Esophagus squamous epithelium (tissue), 4 donors: ENCODE measurements around the gene RASGRF1.
"Not testable (repeated sequence)": the region's sequence is repeated elsewhere in the genome, so short reads cannot be mapped to it uniquely, and the experiment has no call there.

Source experiments
- CTCF ChIP-seq, 6 experiments: fragments of 450-650 bp in 4 of 6; fragments of 200-600 bp in 2 of 6; sonication (generic) in 2 of 6; IDR thresholded peaks; one replicate each; pipeline ENCODE4 v1.5.1; 2016 to 2019; ENCODE audit warnings: antibody characterized with exemption in 6 of 6, mild to moderate bottlenecking in 4 of 6, moderate library complexity in 4 of 6
- POLR2A ChIP-seq, 4 donors: fragments of 450-650 bp; IDR thresholded peaks; one replicate each; pipeline ENCODE4 v1.6.1; 2017; ENCODE audit warnings: antibody characterized with exemption in 4 of 4, mild to moderate bottlenecking in 4 of 4, moderate library complexity in 3 of 4

- not testable (repeated sequence) for TF ChIP-seq CTCF, POLR2A (IDR thresholded peaks at IDR 0.05)
These were observed 95.4 kb downstream of the RASGRF1 start for GRCh38 chr15:78995161-78995560.
